KMS-11 (cell line): Measurements from ENCODE around the gene ACAD11.

Experiments used
- H2AFZ ChIP-seq: fragments of 200-600 bp; sonication (generic); 2 replicates; pipeline ENCODE4 v1.6.1; 2016; ENCODE audit warnings: antibody characterized with exemption, mixed run types, low read depth
- H3K27ac ChIP-seq: fragments of 200-600 bp; sonication (generic); 2 replicates; pipeline ENCODE4 v1.6.1; 2016; ENCODE audit warnings: mild to moderate bottlenecking, mixed run types
- H3K27me3 ChIP-seq: fragments of 200-600 bp; sonication (generic); 2 replicates; pipeline ENCODE4 v1.6.1; 2017; ENCODE audit warnings: mild to moderate bottlenecking, low read depth, mixed run types, moderate library complexity; ENCODE audit not compliant: insufficient read depth
- H3K36me3 ChIP-seq: fragments of 200-600 bp; sonication (generic); 2 replicates; pipeline ENCODE4 v1.6.1; 2017; ENCODE audit warnings: mild to moderate bottlenecking, mixed run types; ENCODE audit not compliant: insufficient read depth
- H3K4me1 ChIP-seq: fragments of 200-600 bp; sonication (generic); 2 replicates; pipeline ENCODE4 v1.6.1; 2016; ENCODE audit warnings: mild to moderate bottlenecking, low read depth, mixed run types; ENCODE audit not compliant: poor library complexity, severe bottlenecking
- H3K4me2 ChIP-seq: fragments of 200-600 bp; sonication (generic); 2 replicates; pipeline ENCODE4 v1.7.0; 2016; ENCODE audit warnings: mild to moderate bottlenecking, mixed run types
- H3K4me3 ChIP-seq: fragments of 200-600 bp; sonication (generic); IDR thresholded peaks from 2 replicates; pipeline ENCODE4 v1.6.1; 2017; ENCODE audit warnings: low read depth, low read length, mixed read lengths; ENCODE audit not compliant: insufficient read depth
- H3K79me2 ChIP-seq: fragments of 200-600 bp; sonication (generic); 2 replicates; pipeline ENCODE4 v1.6.1; 2016; ENCODE audit warnings: low read depth, mixed run types; ENCODE audit not compliant: insufficient read depth
- H3K9ac ChIP-seq: fragments of 200-600 bp; sonication (generic); 2 replicates; pipeline ENCODE4 v1.6.1; 2016; ENCODE audit warnings: mild to moderate bottlenecking, mixed run types
- H4K20me1 ChIP-seq: fragments of 200-600 bp; sonication (generic); 2 replicates; pipeline ENCODE4 v1.6.1; 2016; ENCODE audit warnings: mild to moderate bottlenecking, mixed run types; ENCODE audit not compliant: insufficient read depth
- CTCF ChIP-seq: fragments of 200-600 bp; sonication (generic); conservative IDR thresholded peaks from 2 replicates; pipeline ENCODE4 v1.6.1; 2017; ENCODE audit warnings: low read depth, mild to moderate bottlenecking, antibody characterized with exemption, low read length, moderate library complexity, mixed read lengths

ACAD11 gene

GRCh38 chr3:132549890-132550578, 109.6 kb downstream of the ACAD11 start:
- Histone ChIP-seq H3K27me3 (no peaks in the 10 kb centered on the region), H3K4me2 (peak overlapping the region; percentile 85), H3K36me3 (no peaks in the 10 kb centered on the region), H3K79me2 (no peaks in the 10 kb centered on the region), H3K4me1 (peaks cover 40% of the 10 kb centered on the region), H3K4me3 (peak overlapping the region; percentile 42), H2AFZ (peak overlapping the region; percentile 6; the same call in 1 of the 2 replicates), H3K9ac (no peak overlapping the region), H3K27ac (peak overlapping the region; percentile 56), H4K20me1 (no peaks in the 10 kb centered on the region)
- TF ChIP-seq CTCF: no peak

- H3K27ac ChIP-seq: peak overlapping the region; percentile 56; the same call in 1 of the 2 replicates
- peak overlapping the region; percentile 6; the same call in 1 of the 2 replicates for H2AFZ ChIP-seq
- H3K4me2 ChIP-seq: peak overlapping the region; percentile 85; the same call in 1 of the 2 replicates
- no peaks in the 10 kb centered on the region for H3K36me3 ChIP-seq
- no peaks in the 10 kb centered on the region for H3K79me2 ChIP-seq
- H3K4me1 ChIP-seq: peaks cover 41% of the 10 kb centered on the region
- no peak overlapping the region for H3K9ac ChIP-seq
- no peaks in the 10 kb centered on the region for H3K27me3 ChIP-seq
- TF ChIP-seq CTCF: no peak
- peak overlapping the region; percentile 42 for H3K4me3 ChIP-seq
- no peaks in the 10 kb centered on the region for H4K20me1 ChIP-seq
Measured at GRCh38 chr3:132549169-132549568, 110.4 kb downstream of the ACAD11 start.

GRCh38 chr3:132545471-132545870, 114.1 kb downstream of the ACAD11 start:
- H3K4me1 ChIP-seq: peaks cover 29% of the 10 kb centered on the region
- no peaks in the 10 kb centered on the region for H3K36me3 ChIP-seq
- H3K4me2 ChIP-seq: no peak overlapping the region
- H3K27me3 ChIP-seq: no peaks in the 10 kb centered on the region
- no peaks in the 10 kb centered on the region for H3K79me2 ChIP-seq
- no peaks in the 10 kb centered on the region for H4K20me1 ChIP-seq
- no peak overlapping the region for H3K9ac ChIP-seq
- no peak overlapping the region for H3K4me3 ChIP-seq
- no peak overlapping the region for H2AFZ ChIP-seq
- no peak overlapping the region for H3K27ac ChIP-seq
- TF ChIP-seq CTCF: no peak

- H3K27ac ChIP-seq: no peak overlapping the region
- H4K20me1 ChIP-seq: no peaks in the 10 kb centered on the region
- no peaks in the 10 kb centered on the region for H3K79me2 ChIP-seq
- no peak overlapping the region for H3K4me3 ChIP-seq
- H3K27me3 ChIP-seq: no peaks in the 10 kb centered on the region
- TF ChIP-seq CTCF: no peak
- H3K9ac ChIP-seq: no peak overlapping the region
- no peaks in the 10 kb centered on the region for H3K36me3 ChIP-seq
- H3K4me1 ChIP-seq: peaks cover 16% of the 10 kb centered on the region
- no peak overlapping the region for H3K4me2 ChIP-seq
- no peak overlapping the region for H2AFZ ChIP-seq
Measured at GRCh38 chr3:132544130-132544529, 115.5 kb downstream of the ACAD11 start.
